NB4 (cell line): ENCODE measurements around the gene PDCD2.

Source experiments
- CTCF ChIP-seq: IDR thresholded peaks from one replicate; pipeline ENCODE4 v1.5.1; 2012; ENCODE audit warnings: low read depth, low read length
- POLR2A ChIP-seq: IDR thresholded peaks from 2 replicates; pipeline ENCODE4 v1.6.1; 2011; ENCODE audit warnings: mild to moderate bottlenecking; ENCODE audit not compliant: insufficient read length; ENCODE audit errors: extremely low read depth
- TF ChIP-seq, protein P1 (sequence below): IDR thresholded peaks from 2 replicates; pipeline ENCODE4 v1.6.1; 2011; ENCODE audit warnings: low read depth, low read length

GRCh38 chr6:170597278-170597677 lies 12.8 kb upstream of the PDCD2 start:
- no peak for TF ChIP-seq CTCF
- TF ChIP-seq POLR2A = no peak
- TF ChIP-seq, protein P1, sequence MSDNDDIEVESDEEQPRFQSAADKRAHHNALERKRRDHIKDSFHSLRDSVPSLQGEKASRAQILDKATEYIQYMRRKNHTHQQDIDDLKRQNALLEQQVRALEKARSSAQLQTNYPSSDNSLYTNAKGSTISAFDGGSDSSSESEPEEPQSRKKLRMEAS = no peak
